HepG2 (cell line): ENCODE data around the gene LPXN. TPM values are rescaled to one million over a fixed set of nuclear protein-coding genes. Genes with fewer than 3 reads are reported as not detected.

ENCODE experiments used
- ARID5B ChIP-seq: IDR thresholded peaks from 2 replicates; pipeline ENCODE4 v1.4.0; 2020; ENCODE audit warnings: mild to moderate bottlenecking, missing genetic modification reagents
- CEBPZ ChIP-seq: IDR thresholded peaks from 2 replicates; pipeline ENCODE4 v1.6.1; 2012; ENCODE audit warnings: low read length, improper control_type of control experiment
- MEF2D ChIP-seq: sonication (generic); formaldehyde crosslinking; IDR thresholded peaks from 2 replicates; pipeline ENCODE4 v1.5.1; 2020; ENCODE audit warnings: mild to moderate bottlenecking, missing genetic modification reagents
- MTA1 ChIP-seq: sonication (generic); formaldehyde crosslinking; IDR thresholded peaks from 2 replicates; pipeline ENCODE4 v1.4.0; 2020; ENCODE audit warnings: missing genetic modification reagents, mild to moderate bottlenecking, borderline replicate concordance
- REL ChIP-seq: sonication (generic); formaldehyde crosslinking; conservative IDR thresholded peaks from 2 replicates; pipeline ENCODE4 v1.8.0; 2022; ENCODE audit warnings: mild to moderate bottlenecking, missing genetic modification reagents, moderate library complexity
- SRF ChIP-seq: IDR thresholded peaks from 2 replicates; pipeline ENCODE4 v1.6.1; 2011; ENCODE audit warnings: mild to moderate bottlenecking, low read depth, low read length, moderate library complexity
- ZBTB40 ChIP-seq, 2 experiments: fragments of 450-650 bp in 1 of 2; sonication (generic) in 1 of 2; formaldehyde crosslinking in 1 of 2; IDR thresholded peaks; 2 replicates each; pipeline versions ENCODE4 v1.6.1 to v1.8.0; 2016 to 2022; ENCODE audit warnings: antibody characterized with exemption in 1 of 2, mild to moderate bottlenecking in 1 of 2, missing genetic modification reagents in 1 of 2
- ZNF335 ChIP-seq: sonication (generic); formaldehyde crosslinking; IDR thresholded peaks from 2 replicates; pipeline ENCODE4 v1.4.0; 2020; ENCODE audit warnings: missing genetic modification reagents
- ZNF343 ChIP-seq: sonication (generic); formaldehyde crosslinking; IDR thresholded peaks from 2 replicates; pipeline ENCODE4 v1.4.0; 2020; ENCODE audit warnings: mild to moderate bottlenecking, missing genetic modification reagents
- ZNF431 ChIP-seq: sonication (generic); formaldehyde crosslinking; IDR thresholded peaks from 2 replicates; pipeline ENCODE4 v1.9.0; 2022; ENCODE audit warnings: missing genetic modification reagents, low read depth, mild to moderate bottlenecking, borderline replicate concordance
- ZNF839 ChIP-seq: sonication (generic); formaldehyde crosslinking; IDR thresholded peaks from 2 replicates; pipeline ENCODE4 v1.4.0; 2020; ENCODE audit warnings: missing genetic modification reagents, mild to moderate bottlenecking, borderline replicate concordance
- polyA plus RNA-seq, 8 experiments: library from polyadenylated mRNA; depleted of rRNA in 3 of 8; stranded (reverse) in 7 of 8; unstranded in 1 of 8; fragments of >200 nt; fragmentation: Illumina TruSeq in 4 of 8; extraction: Trizol in 4 of 8; gene quantifications; 2 replicates each; pipeline versions ENCODE4 v1.2.1 to v1.2.3, GENCODE V29; 2011 to 2016; ENCODE audit warnings: low read depth in 4 of 8, missing spikeins in 1 of 8, mixed read lengths in 1 of 8; ENCODE audit not compliant: insufficient read depth in 1 of 8
- total RNA-seq, 5 experiments: library from RNA; depleted of rRNA; stranded (reverse); fragments of >200 nt; fragmentation: Illumina TruSeq; extraction: Trizol; gene quantifications; 2 replicates each; pipeline ENCODE4 v1.2.3, GENCODE V29; 2016; ENCODE audit warnings: low read depth in 1 of 5

LPXN gene
- total and polyA plus RNA-seq, 2 of the 13 experiments (the other 11 are each of a cell fraction or from before 2014, with no cell fraction given): 1.7 to 3.5 TPM

GRCh38 chr11:58524232-58525036 lies 51.2 kb downstream of the LPXN start (continued):
- TF ChIP-seq MEF2D (CRISPR knock-in tag): no peak
- no peak for TF ChIP-seq MTA1 (CRISPR knock-in tag)
- TF ChIP-seq ZBTB40 (IDR thresholded peaks at IDR 0.05): no peak
- 0 out of 2 replicates have a peak, but pooled peaks have one; percentile 24 for TF ChIP-seq ZBTB40 (CRISPR knock-in tag; IDR thresholded peaks at IDR 0.05)
- no peak for TF ChIP-seq ZNF343 (CRISPR knock-in tag)
- no peak for TF ChIP-seq CEBPZ
- no peak for TF ChIP-seq REL
- no peak for TF ChIP-seq ZNF839 (CRISPR knock-in tag)
- TF ChIP-seq ZNF335 (CRISPR knock-in tag): no peak
- no peak for TF ChIP-seq ARID5B (CRISPR knock-in tag)
- TF ChIP-seq ZNF431 (CRISPR knock-in tag): no peak
- no peak for TF ChIP-seq SRF
